Spleen (tissue), 11 donors: ENCODE measurements around the gene PLVAP. TPM values are rescaled to one million over a fixed set of nuclear protein-coding genes. Genes with fewer than 3 reads are reported as not detected.

Experiments
- DNase-seq: peaks from one replicate; pipeline ENCODE4 v3.0.0-alpha.2; 2020
- H3K27ac ChIP-seq, 8 donors: fragments of 200-600 bp; sonication (generic) in 7 of 8; 1 replicate in 4 of 8; 2 replicates in 4 of 8; pipeline versions ENCODE4 v1.5.0 to v1.8.0; 2016 to 2021; ENCODE audit warnings: inconsistent platforms in 4 of 8, mild to moderate bottlenecking in 4 of 8, moderate library complexity in 1 of 8
- H3K27me3 ChIP-seq, 7 donors: fragments of 200-600 bp; sonication (generic) in 6 of 7; replicated peaks in 1 of 7; 1 replicate in 4 of 7; 2 replicates in 3 of 7; pipeline versions ENCODE4 v1.5.0 to v1.8.0; 2016 to 2021; ENCODE audit warnings: inconsistent platforms in 3 of 7, mild to moderate bottlenecking in 1 of 7
- H3K36me3 ChIP-seq, 6 donors: fragments of 200-600 bp; sonication (generic) in 5 of 6; 1 replicate in 4 of 6; 2 replicates in 2 of 6; pipeline versions ENCODE4 v1.5.0 to v1.8.0; 2016 to 2021; ENCODE audit warnings: inconsistent platforms in 2 of 6
- H3K4me1 ChIP-seq, 6 donors: fragments of 200-600 bp; sonication (generic) in 5 of 6; 1 replicate in 3 of 6; 2 replicates in 3 of 6; pipeline versions ENCODE4 v1.5.0 to v1.8.0; 2016 to 2021; ENCODE audit warnings: inconsistent platforms in 3 of 6
- H3K4me3 ChIP-seq, 8 donors: fragments of 200-600 bp; sonication (generic) in 7 of 8; 1 replicate in 4 of 8; 2 replicates in 4 of 8; pipeline versions ENCODE4 v1.5.0 to v1.8.0; 2016 to 2021; ENCODE audit warnings: inconsistent platforms in 4 of 8, mild to moderate bottlenecking in 4 of 8, moderate library complexity in 2 of 8
- H3K9me3 ChIP-seq, 8 donors: fragments of 200-600 bp; sonication (generic) in 7 of 8; 1 replicate in 4 of 8; 2 replicates in 4 of 8; pipeline versions ENCODE4 v1.5.0 to v1.8.0; 2016 to 2021; ENCODE audit warnings: inconsistent platforms in 4 of 8
- POLR2A ChIP-seq, 3 donors: fragments of 450-650 bp; IDR thresholded peaks; one replicate each; pipeline ENCODE4 v1.5.1; 2017; ENCODE audit warnings: antibody characterized with exemption in 3 of 3, mild to moderate bottlenecking in 1 of 3
- POLR2AphosphoS5 ChIP-seq, 3 donors: sonication (generic); formaldehyde crosslinking; IDR thresholded peaks; one replicate each; pipeline ENCODE4 v1.5.1; 2017; ENCODE audit warnings: antibody characterized with exemption in 3 of 3
- WGBS, 5 donors: extraction: QIAGEN DNeasy Blood & Tissue Kit in 3 of 5; methylation state at CpG; one replicate each; pipeline versions ENCODE4 v1.1.5 to v1.1.7; 2013 to 2018; 5-methylcytosine and 5-hydroxymethylcytosine counted together
- intact Hi-C: fragments of 100-400 bp; cut with DNase I; formaldehyde crosslinking; loops from one replicate; pipeline ENCODE4 v1.15.0; 2023; ENCODE audit warnings: low total_unique reads
- polyA plus RNA-seq, 3 donors: library from polyadenylated mRNA; stranded (reverse); fragments of 200-250 nt; gene quantifications; one replicate each; pipeline ENCODE4 v1.2.1, GENCODE V29; 2013
- total RNA-seq, 7 donors: library from RNA; depleted of rRNA in 3 of 7; stranded (reverse); fragments of >200 nt in 3 of 7; fragmentation: NEBNext Ultra II Directional in 4 of 7; extraction: Animal tissue kit (Norgen Biotek cat#: 25700) in 4 of 7; gene quantifications; one replicate each; pipeline versions ENCODE4 v1.1.0 to v1.2.1, GENCODE V29; 2016 to 2021
- TF ChIP-seq, protein P1 (sequence below), 11 experiments: fragments of 200-600 bp in 7 of 11; fragments of 450-650 bp in 4 of 11; sonication (generic) in 4 of 11; IDR thresholded peaks in 8 of 11; conservative IDR thresholded peaks in 3 of 11; 1 replicate in 7 of 11; 2 replicates in 4 of 11; pipeline versions ENCODE4 v1.4.0 to v1.8.0; 2016 to 2021; ENCODE audit warnings: antibody characterized with exemption in 11 of 11, inconsistent platforms in 4 of 11, mild to moderate bottlenecking in 1 of 11
- donor health status: healthy with polysubstance abuse.
- donor health status: DM: no; HTN: no; CAD: no; lungs with moderate emphysema.
- donor health status: DM: no; HTN: no; CAD: no.
- donor health status: Bipolar disorder and iron deficiency.
- donor health status: healthy.
- donor health status: DM: no; HTN: no; CAD: no.
- donor health status: DM: yes; HTN: yes; CAD: no.

The PLVAP gene
- total and polyA plus RNA-seq, 10 donors = 26.6 to 555 (median 266) TPM

DNA sequence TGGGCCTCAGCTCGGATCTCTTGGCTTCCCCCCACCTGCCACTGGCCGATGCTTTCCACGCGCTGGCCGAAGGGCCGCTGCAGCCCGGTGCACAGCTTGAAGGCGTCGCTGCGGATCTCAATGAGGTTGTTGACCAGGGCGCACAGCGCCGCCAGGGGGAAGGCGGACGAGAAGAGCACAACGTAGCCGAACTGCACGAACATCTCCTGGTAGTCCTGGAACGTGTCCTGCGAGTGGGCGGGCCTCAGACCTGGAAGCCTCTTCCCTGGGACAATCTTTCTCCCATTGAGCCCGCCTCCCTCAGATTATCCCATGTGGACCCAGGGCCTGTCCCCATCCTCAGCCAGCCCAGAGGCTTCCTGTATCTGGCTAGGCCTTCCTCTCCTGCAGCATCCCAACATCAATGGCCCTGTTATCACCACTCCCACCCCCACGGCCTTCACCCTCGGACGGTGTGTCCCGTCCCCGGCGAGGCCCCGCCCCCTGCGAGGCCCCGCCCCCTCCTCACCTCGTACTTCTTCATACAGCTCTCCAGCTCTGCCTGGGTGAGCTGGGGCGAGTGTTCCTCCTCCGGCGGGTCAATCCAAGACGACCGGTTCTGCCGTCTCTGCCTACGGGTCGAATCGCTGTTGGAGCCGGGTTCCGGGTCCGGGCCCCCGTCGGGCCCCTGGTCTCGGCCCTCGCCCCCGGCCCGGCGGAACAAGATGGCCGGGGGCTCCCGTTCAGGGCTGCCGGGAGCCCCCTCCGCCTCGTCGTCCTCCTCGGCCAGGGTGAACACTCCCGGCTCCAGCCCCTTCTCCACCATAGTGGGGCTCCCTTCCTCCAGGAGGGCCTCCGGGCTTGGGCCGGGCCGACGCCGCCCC, 49.3 kb downstream of the PLVAP start:
- Histone ChIP-seq H3K36me3 (peaks cover 0 to 15% (median 0%) of the 10 kb centered on the region in 6 donors), H3K4me3 (peak overlapping the region; percentile 45 to 76 (median 50)), H3K27ac (peak overlapping the region in 6 of 8 donors; percentile 16 to 81 (median 64)), H3K27me3 (peaks cover 0 to 35% (median 21%) of the 10 kb centered on the region in 7 donors), H3K4me1 (peaks cover 8 to 45% (median 29%) of the 10 kb centered on the region in 6 donors), H3K9me3 (no peaks in the 10 kb centered on the region)
- 28 to 44% (median 31%) methylated on average over 24 to 64 of the region's 64 CpGs for WGBS, 5 donors
- intact Hi-C loops = no loop called here
- TF ChIP-seq, protein P1, sequence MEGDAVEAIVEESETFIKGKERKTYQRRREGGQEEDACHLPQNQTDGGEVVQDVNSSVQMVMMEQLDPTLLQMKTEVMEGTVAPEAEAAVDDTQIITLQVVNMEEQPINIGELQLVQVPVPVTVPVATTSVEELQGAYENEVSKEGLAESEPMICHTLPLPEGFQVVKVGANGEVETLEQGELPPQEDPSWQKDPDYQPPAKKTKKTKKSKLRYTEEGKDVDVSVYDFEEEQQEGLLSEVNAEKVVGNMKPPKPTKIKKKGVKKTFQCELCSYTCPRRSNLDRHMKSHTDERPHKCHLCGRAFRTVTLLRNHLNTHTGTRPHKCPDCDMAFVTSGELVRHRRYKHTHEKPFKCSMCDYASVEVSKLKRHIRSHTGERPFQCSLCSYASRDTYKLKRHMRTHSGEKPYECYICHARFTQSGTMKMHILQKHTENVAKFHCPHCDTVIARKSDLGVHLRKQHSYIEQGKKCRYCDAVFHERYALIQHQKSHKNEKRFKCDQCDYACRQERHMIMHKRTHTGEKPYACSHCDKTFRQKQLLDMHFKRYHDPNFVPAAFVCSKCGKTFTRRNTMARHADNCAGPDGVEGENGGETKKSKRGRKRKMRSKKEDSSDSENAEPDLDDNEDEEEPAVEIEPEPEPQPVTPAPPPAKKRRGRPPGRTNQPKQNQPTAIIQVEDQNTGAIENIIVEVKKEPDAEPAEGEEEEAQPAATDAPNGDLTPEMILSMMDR (IDR thresholded peaks at IDR 0.05 in 8 of 11, conservative IDR thresholded peaks at IDR 0.05 in 3 of 11) = peak in 1 of 11 experiments; percentile 11
- TF ChIP-seq POLR2AphosphoS5 (IDR thresholded peaks at IDR 0.05) (peak; percentile 33 to 42 (median 34)), POLR2A (IDR thresholded peaks at IDR 0.05) (no peak)
- peak; percentile 89 for DNase-seq

DNA sequence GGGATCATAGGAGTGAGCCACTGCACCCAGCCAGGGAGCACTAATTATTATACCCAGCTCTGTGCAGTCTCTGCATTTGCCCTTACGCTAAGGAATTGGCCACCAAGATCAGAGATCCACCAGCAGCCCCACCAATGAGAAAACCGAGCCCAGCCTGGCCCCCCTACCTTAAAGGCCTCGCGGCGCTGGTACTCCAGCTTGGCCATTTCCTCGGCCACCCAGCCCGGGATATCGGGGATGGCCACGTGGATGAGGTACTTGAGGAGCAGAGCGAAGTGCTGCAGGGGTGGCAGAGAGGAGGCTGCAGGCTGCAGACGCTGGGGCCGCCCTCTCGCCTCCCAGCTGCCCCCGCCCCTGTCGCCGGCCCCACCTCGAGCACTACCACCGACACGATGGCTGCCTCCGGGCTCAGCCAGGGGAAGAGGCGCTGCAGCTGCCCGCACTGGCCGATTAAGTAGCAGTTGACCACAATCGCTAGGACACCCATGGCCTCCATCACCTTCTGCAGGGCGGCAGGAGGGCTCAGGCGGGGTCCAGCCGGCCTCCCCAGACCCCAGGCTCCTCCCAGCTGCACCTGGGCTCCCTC, 50.0 kb downstream of the PLVAP start:
- Histone ChIP-seq H3K27me3 (peaks cover 0 to 35% (median 21%) of the 10 kb centered on the region in 7 donors), H3K4me3 (no peak overlapping the region), H3K4me1 (peaks cover 8 to 49% (median 29%) of the 10 kb centered on the region in 6 donors), H3K36me3 (peaks cover 0 to 22% (median 4%) of the 10 kb centered on the region in 6 donors), H3K9me3 (no peaks in the 10 kb centered on the region), H3K27ac (no peak overlapping the region)
- WGBS, 5 donors = 88 to 96% (median 92%) methylated on average over 14 to 27 of the region's 27 CpGs
- DNase-seq = no peak
- TF ChIP-seq POLR2AphosphoS5 (IDR thresholded peaks at IDR 0.05) = peak in 1 of 3 donors; percentile 11
- TF ChIP-seq, protein P1 (IDR thresholded peaks at IDR 0.05 in 8 of 11, conservative IDR thresholded peaks at IDR 0.05 in 3 of 11) = no peak
- intact Hi-C loops = no loop called here

DNA sequence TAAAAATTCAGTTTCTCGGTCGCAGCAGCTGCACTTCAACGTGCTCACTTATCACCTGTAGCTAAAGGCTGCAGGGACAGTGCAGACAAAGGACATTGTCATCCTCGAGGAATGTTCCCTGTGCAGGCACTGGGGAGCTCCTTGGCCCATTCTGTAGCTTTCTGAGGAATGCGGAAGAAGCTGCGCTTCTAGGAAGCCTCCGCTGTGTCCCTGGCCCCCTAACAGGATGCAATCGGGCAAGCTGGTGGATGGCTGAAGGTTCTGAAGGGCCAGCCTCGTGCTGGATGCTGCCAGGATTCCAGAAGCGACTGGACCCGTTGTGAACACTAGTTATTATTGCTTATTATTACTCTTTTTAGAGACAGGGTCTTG, 50.6 kb downstream of the PLVAP start:
- Histone ChIP-seq H3K36me3 (peaks cover 0 to 28% (median 6%) of the 10 kb centered on the region in 6 donors), H3K9me3 (no peaks in the 10 kb centered on the region), H3K4me1 (peaks cover 8 to 49% (median 29%) of the 10 kb centered on the region in 6 donors), H3K27ac (no peak overlapping the region), H3K27me3 (peaks cover 0 to 35% (median 21%) of the 10 kb centered on the region in 7 donors), H3K4me3 (no peak overlapping the region)
- intact Hi-C loops = no loop called here
- 79 to 90% (median 88%) methylated on average over 11 of the region's 11 CpGs for WGBS, 5 donors
- DNase-seq = no peak
- TF ChIP-seq, protein P1 (IDR thresholded peaks at IDR 0.05 in 8 of 11, conservative IDR thresholded peaks at IDR 0.05 in 3 of 11) = no peak
